NOMO-1 treated with dmso at 0.1 percent for 144 hours (cell line): ENCODE measurements around the gene GDF10.

ENCODE experiments used
- DNase-seq: peaks from one replicate; lab custom pipeline; 2025; ENCODE audit not compliant: unreplicated experiment; lab: John Stamatoyannopoulos, UW

Gene GDF10

GRCh38 chr10:47291682-47292081 is 8.3 kb upstream of the GDF10 start:
- no peak for DNase-seq

GRCh38 chr10:47294057-47294456 is 5.9 kb upstream of the GDF10 start:
- no peak for DNase-seq

GRCh38 chr10:47294501-47294900 is 5.5 kb upstream of the GDF10 start:
- no peak for DNase-seq

- no peak for DNase-seq
Measured at GRCh38 chr10:47295411-47295810, 4.6 kb upstream of the GDF10 start.

GRCh38 chr10:47296156-47296894 is 3.7 kb upstream of the GDF10 start:
- no peak for DNase-seq

GRCh38 chr10:47296941-47297340 is 3.1 kb upstream of the GDF10 start:
- no peak for DNase-seq

- no peak for DNase-seq
Measured at GRCh38 chr10:47297866-47298540, 2.0 kb upstream of the GDF10 start.

- no peak for DNase-seq
Measured at GRCh38 chr10:47298715-47299114, 1.3 kb upstream of the GDF10 start.

GRCh38 chr10:47300429-47300931 is 483 bp downstream of the GDF10 start:
- no peak for DNase-seq

- no peak for DNase-seq
Measured at GRCh38 chr10:47301833-47302232, 1.8 kb downstream of the GDF10 start.

- no peak for DNase-seq
Measured at GRCh38 chr10:47303105-47303504, 3.1 kb downstream of the GDF10 start.

- no peak for DNase-seq
Measured at GRCh38 chr10:47303866-47304265, 3.9 kb downstream of the GDF10 start.

GRCh38 chr10:47305566-47305965 is 5.6 kb downstream of the GDF10 start:
- DNase-seq: no peak

GRCh38 chr10:47306387-47307210 is 6.6 kb downstream of the GDF10 start:
- DNase-seq: no peak

GRCh38 chr10:47307381-47307780 is 7.4 kb downstream of the GDF10 start:
- no peak for DNase-seq

GRCh38 chr10:47308775-47309174 is 8.8 kb downstream of the GDF10 start:
- DNase-seq: no peak

GRCh38 chr10:47309408-47310089 is 9.6 kb downstream of the GDF10 start:
- no peak for DNase-seq

- no peak for DNase-seq
Measured at GRCh38 chr10:47310090-47310505, 10.1 kb downstream of the GDF10 start.

GRCh38 chr10:47311193-47311931 is 11.4 kb downstream of the GDF10 start:
- no peak for DNase-seq

GRCh38 chr10:47311932-47312662 is 12.1 kb downstream of the GDF10 start:
- peak; percentile 39 for DNase-seq
